Pulmonary artery endothelial cell (primary cell): ENCODE results near the gene CITED2. TPM values are rescaled to one million over a fixed set of nuclear protein-coding genes. Genes with fewer than 3 reads are reported as not detected.
"Not testable (repeated sequence)": the region's sequence is repeated elsewhere in the genome, so short reads cannot be mapped to it uniquely, and the experiment has no call there.

ENCODE experiments used
- DNase-seq: peaks from one replicate; pipeline ENCODE4 v3.0.0-alpha.2; 2011; ENCODE audit warnings: low read depth, low spot score
- total RNA-seq: library from RNA; depleted of rRNA; stranded (reverse); fragments of >200 nt; gene quantifications from 2 replicates; pipeline ENCODE4 v1.2.3, GENCODE V29; 2014

CITED2 gene, protein sequence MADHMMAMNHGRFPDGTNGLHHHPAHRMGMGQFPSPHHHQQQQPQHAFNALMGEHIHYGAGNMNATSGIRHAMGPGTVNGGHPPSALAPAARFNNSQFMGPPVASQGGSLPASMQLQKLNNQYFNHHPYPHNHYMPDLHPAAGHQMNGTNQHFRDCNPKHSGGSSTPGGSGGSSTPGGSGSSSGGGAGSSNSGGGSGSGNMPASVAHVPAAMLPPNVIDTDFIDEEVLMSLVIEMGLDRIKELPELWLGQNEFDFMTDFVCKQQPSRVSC
- 44.4 and 52.2 TPM in 2 replicates for total RNA-seq

DNA sequence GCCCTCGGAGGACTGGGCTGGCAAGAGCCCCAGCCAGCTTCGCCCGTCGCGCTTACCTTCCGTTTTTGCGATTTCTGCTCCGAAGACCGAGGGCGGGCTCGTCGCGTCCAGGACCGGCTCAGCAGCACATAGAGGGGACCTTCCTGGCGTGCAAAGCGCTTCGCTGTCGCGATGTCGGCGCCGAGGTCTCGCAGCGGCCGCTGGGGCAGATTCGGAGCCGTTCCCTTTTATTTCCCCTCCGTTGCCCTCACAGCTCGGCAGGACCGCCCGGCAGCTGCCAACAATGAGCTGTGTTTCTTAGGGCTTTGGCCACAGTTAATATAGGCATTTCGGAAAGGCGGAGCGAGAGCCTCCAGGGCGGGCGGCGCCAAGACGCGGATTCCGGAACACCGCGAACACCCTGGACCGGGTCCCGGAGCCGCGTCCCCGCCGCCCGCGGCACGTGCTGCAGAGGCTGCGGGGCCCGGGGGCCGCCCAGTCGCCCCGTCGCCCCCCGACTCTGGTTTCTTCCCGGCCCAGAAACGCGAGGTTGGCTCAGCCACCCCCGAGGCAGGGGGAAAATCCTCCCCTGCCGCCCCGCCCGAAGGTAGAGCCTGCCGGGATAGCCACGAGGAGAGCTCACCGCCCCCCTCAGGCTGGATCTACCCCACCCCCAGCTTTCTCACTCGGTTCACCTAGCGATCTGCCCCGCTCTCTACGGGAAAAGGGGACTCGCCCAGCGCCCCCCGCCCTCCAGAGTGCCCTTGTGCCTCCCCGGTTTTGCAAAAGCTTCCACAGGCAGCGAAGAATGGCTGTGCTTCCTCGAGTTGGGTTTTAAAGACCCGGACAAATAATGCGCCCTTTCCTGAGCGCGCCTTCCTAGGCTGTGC lies at the start of gene CITED2:
TSS of gene CITED2 (minus strand) at position 292 of the 869 bp plus-strand sequence. CDS start 704 bp downstream, outside the sequence.
- peak; percentile 85 for DNase-seq

DNA sequence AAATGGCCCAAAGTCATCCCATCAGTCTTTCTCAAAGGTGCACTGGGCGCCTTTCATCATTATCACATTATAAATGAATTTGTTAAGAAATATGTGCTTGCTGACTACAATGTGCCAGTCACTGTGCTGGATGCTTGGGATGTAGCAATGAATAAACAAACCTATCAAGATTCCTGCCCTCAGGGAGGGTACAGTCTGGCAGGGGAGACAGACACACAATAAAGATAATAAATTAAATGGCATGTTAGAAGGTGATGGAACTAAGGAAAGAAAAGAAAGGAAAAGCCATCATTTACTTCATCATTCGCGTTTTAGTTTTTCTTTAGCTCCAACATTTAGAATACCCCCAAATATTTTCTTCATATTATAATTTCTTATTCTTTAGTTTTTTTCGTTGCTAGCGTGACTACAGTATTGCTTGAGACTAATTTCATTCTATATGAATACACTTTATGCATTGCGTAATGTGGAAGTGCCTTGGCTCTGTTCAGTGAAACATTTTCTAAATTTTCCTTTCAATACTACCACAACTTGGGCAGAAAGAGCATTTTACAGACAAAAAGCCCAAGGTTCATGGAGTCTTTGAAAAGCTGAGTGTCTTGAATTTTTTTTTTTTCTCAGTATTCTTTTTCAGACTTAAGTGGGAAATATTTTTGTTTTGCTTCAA lies 48.7 kb upstream of the CITED2 start:
- no peak for DNase-seq

DNA sequence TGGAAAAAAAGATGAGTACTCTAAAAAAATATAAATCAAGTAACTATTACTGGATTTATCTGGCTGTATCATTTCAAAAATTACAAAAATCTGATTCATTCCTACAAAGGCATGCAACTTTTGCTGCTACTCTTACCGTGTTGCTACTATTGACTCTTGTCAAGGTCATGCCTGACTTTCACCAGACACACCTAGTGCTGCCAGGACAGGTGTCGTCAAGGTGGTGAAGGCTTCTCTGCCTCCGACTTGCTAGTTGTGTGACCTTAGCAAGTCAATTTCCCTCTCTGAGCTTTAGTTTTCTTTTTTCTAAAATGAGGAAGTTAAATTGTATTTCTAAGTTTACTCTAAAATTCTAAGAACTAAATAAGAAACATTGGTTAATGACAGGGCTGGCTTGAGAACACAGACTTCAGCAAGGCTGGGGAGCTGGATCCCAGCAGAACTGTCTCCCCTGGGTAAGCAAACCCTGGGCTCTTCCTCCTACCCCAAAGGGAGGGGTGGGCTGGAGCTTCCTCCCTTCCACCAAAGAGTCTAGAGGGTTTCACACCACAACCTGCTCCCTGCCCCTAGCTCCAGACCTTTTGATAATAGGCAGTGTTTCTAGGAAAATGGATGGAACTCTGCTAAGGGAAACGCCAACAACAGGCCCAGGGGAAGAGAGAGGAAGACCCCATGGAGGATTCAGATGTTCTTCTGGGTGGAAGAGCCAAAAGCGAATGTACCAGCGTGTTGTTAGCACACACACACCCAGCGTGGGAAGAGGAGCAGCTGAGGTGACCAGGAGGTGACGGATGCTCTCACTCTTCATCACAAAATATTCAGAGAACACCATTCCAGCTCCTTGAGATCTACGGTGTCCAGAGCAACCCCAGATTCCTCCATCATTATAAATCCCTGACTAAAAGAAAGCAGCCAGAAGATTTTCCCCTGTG lies 47.9 kb upstream of the CITED2 start:
- DNase-seq = no peak

DNA sequence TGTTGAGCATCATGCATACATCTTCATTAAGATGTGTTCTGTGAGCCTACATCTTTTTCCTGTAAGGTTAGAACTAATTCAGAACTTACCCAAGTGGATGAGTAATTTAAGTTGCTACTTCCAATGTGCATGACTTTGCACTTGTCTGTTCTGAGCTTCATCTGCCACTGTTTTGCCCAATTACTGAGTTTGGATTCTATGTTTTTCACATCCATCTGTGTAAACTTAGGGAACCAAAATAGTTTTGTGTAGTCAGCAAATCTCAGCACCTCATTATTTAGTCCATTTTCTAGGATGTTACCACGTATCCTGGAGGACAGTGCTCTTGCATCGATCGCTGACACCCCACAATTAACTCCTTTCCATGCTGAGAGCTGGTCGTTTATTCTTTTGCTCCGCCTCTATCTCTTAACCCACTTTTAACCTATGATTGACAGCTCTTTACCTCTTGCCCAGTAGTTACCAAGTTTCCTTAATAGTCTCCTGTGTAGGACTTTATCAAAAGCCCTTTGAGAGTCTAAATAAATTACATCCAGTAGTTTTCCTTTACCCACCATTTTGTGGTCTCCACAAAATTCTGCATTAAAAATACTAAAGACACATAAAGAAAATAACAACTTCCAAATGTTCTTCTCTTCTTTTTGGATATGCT lies 44.2 kb upstream of the CITED2 start:
- DNase-seq = no peak

DNA sequence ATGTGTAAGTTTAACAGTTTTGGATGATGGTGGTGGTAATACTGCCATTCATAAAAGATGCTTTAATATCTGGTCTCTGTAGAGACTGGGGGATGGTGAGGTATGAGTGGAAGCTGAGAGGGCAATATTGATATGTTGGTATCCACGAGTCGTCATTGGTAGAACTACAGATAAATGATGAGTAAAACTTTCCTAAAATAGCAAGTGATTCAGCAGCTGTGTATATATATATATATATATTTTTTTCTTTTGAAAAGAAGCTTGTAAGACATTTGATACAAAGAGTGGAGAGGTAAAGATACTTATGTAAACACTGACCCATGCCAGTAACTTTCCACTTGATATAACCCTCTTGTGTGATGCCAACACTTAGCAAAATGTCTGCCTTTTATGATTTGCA lies 41.7 kb upstream of the CITED2 start:
- no peak for DNase-seq

DNA sequence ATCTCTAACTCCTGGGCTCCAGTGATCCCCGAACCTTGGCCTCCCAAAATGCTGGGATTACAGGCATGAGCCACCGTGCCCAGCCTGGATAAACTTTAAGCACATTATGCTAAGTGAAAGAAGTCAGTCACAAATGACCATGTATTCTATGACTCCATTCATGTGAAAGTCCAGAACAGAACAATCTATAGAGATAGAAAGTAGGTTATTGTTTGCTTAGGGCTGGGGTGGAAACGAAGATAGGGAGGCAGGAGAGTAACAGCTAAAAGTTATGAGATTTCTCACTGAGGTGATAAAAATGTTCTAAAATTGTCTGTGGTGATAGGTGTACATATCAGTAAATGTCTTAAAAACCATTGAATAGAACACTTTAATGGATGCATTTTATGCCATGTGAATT lies 40.9 kb upstream of the CITED2 start:
- no peak for DNase-seq

DNA sequence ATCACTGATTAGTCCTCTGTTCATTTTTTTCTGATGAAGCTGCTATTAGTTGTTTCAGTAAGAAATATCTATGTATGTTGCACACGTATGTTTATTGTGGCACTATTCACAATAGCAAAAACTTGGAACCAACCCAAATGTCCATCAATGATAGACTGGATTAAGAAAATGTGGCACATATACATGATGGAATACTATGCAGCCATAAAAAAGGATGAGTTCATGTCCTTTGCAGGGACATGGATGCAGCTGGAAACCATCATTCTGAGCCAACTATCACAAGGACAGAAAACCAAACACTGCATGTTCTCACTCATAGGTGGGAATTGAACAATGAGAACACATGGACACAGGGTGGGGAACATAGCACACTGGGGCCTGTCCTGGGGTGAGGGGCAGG lies 37.7 kb upstream of the CITED2 start:
- not testable (repeated sequence) for DNase-seq

DNA sequence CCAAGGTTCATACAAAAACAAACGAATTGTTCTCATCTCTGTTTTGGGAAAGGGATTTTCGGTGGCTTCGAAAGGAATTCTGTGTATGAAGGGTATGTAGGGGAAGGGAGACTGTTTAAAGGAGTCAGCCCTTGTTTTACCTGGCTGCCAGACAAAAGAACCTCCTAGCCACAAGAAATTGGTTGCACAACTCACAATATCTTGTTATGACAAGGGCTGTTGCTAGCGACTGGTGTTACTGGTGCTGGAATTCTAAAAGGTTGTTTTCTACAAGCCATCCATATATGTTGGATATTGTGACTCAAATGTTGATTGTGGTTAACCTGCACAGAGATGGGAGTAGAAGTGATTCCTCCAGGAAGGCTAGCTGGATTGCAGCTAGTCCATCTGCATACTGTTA lies 34.6 kb upstream of the CITED2 start:
- no peak for DNase-seq

DNA sequence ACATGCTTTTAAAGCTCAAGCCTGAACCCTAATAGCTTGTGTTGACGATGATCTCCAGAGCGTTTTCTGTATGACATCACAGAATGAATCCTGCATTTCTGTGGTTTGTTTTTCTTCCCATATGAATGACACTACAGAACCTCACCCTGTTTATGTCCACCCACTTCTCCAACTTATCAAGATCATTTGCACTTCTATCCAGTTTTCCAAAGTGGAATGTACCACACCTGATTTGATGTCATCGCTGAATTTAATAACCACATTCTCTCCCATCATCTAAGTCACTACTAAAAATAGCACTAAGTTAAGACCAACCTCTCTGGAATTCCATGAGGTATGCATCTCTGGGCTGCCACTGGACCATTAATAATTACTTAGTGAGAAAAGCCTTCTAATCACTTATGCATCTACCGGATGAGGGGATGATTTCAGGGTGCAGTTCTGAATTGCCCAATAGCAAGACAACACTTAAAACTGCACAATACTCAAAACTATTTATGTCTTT lies 33.3 kb upstream of the CITED2 start:
- DNase-seq = no peak

DNA sequence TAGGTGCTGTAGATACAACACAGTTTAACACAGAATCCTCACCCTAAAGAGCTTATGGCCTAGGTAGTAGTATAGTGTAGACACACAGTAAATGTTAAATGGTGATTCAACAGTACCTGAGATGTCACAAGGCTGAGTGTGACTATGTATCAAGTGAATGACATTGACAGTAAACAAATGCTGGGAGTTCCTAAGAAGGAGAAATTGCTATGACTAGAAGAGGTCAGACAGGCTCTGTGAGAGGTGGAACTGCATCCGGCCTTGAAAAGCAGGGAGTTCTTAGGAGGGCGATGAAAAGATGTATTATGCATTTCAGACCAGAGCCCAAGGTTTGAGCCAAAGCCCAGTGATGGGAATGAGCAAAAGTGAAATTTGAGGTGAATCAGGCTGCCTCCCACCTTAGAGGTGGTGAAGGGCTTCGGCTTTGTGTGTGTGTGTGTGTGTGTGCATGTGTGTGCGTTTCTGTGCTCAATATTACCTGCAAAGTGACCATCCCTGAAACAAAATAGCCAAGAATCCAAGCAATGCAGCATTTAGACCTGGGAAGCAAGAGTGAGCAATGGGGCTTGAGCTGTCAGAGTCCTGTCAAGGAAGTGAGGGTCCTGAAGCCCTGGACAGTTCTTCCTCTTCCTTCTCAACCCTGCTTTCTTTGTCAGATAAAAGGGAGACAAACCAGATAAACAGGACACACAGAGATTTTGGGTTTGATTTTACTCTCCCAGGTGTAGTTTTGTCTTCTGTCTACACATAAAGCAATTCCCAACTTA lies 32.3 kb upstream of the CITED2 start:
- no peak for DNase-seq

DNA sequence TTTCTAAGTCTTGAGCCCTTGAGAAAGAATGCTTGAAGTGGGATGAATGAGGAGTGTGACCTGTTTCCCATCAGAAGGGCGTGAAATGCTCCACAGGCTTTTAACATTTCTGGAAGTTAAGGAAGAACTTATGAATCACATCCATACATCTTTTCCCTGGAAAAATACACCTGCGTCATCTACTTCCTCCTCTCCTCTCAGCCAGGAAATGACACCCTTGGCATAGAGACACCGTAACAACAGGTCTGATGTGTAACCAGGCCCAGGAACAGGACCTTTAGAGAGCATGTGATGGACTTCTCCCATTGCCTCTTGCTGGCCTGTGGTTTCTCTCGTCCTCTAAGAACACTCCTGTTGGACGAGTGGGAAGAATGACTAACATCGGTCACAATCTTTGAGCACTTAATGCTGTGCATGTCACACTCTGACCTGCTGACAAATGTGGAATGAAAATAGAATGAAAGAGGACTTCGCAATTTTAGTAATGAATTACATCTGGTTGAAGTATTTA lies 28.5 kb upstream of the CITED2 start:
- peak; percentile 43 for DNase-seq

DNA sequence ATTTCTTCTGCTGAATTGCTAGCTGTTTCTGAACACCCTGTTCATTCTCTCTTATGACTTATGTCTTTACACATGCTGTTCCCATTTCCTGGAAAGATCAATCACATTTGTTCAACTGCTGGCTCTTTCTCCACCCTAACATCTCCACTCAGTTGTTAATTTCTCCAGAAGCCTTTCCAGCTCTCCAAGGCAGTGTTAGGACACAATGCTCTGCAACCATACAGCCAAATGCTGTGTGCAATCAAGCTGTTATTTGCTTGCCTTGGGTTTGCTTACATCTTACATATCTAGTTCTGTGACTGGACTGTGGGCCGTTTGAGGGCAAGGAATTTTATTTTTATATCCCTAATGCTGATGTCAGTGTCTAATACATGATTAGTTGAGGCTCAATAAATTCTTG lies 24.2 kb upstream of the CITED2 start:
- DNase-seq = no peak

DNA sequence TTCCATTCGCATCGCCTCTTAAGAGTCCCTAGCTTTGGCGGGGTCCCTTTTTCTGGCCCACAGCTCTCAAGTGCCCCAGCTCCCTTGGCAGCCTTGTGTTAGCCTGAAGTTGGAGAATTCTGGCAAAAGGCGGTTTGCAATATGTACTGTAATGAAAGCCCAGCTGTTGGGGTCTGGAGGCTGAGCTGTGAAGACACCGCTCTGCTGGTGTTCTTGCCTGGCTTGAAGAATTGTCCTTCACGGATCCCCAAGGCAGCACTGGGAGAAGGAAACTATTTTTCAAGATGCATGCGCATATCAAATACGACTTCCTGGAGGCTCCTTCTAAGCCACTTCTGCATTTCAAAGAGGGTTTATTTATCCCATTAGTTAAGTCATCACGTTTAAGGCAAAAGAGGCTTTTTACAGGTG lies 21.4 kb upstream of the CITED2 start:
- DNase-seq = no peak

DNA sequence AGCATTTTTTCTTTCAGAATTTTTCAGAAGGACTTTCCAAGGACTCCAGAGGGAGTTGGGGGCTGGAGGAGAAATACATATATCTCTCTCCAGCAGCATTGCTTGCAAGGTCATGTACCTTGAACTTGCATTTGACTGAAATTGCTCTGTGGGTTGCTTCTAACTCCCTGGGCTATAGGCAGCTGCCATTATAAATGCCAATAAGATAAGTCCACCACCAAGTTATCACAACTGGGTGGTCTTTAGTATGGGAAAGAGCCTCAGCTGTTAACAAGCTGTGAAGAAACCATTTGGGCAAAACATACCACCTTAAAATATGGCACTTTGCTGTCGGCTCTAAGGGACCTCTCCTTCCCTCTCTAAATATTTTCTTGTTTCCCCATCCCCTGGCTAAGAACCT lies 20.9 kb upstream of the CITED2 start:
- no peak for DNase-seq

DNA sequence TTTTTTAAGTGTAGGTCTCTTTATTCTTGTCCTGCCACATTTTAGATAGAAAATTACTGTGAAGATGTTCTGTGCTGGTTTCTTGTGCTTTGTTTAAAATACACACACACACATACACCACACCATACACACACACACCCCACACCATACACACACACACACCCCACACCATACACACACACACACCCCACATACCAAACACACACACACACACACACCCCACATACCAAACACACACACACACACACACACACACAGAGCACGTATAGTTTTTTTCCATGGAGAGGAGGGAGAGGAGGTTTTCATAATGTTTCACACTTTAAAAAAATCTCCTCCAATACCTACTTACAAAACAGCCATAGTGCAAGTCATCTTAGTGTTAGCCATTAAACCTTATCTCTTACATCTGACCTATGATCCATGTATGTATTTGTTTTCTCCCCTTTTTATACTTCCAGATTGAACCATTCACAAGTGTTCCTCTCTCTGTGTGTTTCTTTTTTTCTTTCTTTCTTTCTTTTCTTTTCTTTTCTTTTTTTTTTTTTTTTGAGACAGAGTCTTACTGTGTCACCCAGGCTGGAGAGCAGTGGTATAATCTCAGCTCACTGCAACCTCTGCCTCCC lies 19.7 kb upstream of the CITED2 start:
- no peak for DNase-seq

DNA sequence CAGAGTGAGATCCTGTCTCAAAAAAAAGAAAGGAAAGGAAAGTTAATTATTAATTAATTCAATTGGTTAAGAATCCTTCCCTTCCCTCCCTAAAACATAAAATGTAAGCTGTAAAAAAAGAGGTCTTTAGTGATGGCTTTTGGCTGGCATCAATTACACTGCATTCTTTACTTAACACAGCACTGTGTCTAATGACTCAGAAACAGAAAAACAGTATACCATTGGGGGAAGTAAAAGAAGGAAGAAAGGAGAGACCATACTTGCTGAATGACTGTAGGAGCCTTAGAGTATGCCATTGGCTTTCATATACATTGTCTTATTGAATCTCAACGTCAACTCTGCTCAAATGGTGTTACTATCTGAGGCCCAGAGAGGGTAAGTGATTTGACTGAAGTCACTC lies 18.3 kb upstream of the CITED2 start:
- DNase-seq = no peak

DNA sequence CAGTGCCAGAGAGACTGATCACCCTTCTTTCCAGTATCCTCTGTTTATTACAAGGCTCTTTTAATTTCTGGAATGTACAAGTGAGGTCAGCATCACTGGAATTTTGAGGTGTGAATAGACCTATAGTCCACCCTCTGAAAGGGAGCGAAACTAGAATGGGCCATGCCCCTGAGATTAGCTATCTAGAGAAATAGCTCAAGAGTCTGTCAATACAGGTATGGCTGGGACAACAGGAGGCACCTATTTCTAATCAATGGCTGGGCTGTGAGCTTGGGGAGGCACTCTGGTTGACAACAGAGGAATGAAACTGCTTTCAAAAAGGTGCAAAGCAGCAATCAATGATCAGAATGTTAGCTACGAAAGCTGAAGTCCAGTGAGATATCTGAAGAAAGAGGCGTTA lies 17.3 kb upstream of the CITED2 start:
- DNase-seq = no peak

DNA sequence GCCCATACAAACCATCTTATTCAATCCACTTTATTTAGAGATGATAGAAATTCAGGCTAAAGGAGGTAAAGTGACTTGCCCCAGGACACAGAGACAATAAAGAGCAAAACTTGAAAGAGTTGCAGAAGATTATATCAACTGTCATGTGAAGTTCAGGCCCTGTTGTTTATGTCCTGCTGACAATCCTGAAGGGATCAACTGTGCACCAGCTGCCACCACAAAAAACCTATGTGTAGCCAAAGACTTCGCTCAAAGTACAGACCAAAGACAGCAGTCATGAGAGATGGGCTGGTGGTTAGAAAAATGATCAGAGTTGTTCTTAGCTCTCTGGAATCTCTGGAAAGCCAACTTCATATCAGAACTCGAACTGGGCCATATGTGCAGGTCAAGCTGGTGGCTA lies 16.0 kb upstream of the CITED2 start:
- DNase-seq = no peak

DNA sequence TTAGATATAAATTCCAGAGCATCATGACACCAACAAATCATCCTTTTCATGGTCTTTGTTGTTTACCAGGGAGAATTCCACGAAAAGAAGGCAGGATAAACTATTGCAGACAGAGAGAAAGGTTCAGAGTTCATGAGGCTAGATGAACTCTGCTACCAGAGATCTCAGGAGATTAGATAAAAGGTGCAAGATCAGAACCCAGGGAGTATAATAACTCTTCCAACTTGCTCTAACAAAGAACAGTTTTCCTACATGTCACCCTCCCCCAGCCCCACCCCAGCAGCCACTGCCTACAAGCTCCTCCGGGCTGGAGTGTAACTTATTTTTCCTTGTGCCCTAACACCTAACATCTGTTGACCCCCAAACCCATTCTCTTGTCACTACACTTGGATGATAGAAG lies 13.9 kb upstream of the CITED2 start:
- no peak for DNase-seq
